ENCODE measurements around the gene LRRK2.

The LRRK2 gene

GRCh38 chr12:40223646-40224045 lies 1.2 kb upstream of the LRRK2 start:
- H3K36me3 ChIP-seq (replicated peaks; ENCODE audit: insufficient read depth, low read length) = no peaks in the 10 kb centered on the region
- H3K79me2 ChIP-seq (ENCODE audit: low read length) = no peaks in the 10 kb centered on the region
- H3F3A ChIP-seq (ENCODE audit: insufficient read depth, low read length) = no peaks in the 10 kb centered on the region
- H3K27ac ChIP-seq (ENCODE audit: low read length) = no peak overlapping the region
- H3K4me2 ChIP-seq (ENCODE audit: low read depth, low read length) = no peak overlapping the region
- H3K9me3 ChIP-seq (replicated peaks; ENCODE audit: insufficient read depth, low read length) = no peaks in the 10 kb centered on the region
- H2AFZ ChIP-seq (ENCODE audit: low read length) = no peak overlapping the region
- no peak overlapping the region for H3K9ac ChIP-seq (ENCODE audit: low read length)
- H3K9me2 ChIP-seq (replicated peaks; ENCODE audit: insufficient read depth, low read length) = no peaks in the 10 kb centered on the region
- DNase-seq = no peak
- no peaks in the 10 kb centered on the region for H3K27me3 ChIP-seq (replicated peaks; ENCODE audit: insufficient read depth, low read length)
- no peaks in the 10 kb centered on the region for H4K20me1 ChIP-seq (ENCODE audit: insufficient read depth, low read length)
- H3K4me1 ChIP-seq (ENCODE audit: low read length) = no peaks in the 10 kb centered on the region; the same call in 1 of the 2 replicates
- TF ChIP-seq EZH2 (optimal IDR thresholded peaks at IDR 0.05; ENCODE audit: low read depth, low read length) = no peak
- H3K4me3 ChIP-seq (ENCODE audit: low read length) = no peak overlapping the region

GRCh38 chr12:40225337-40225983 lies 663 bp downstream of the LRRK2 start:
- Histone ChIP-seq H2AFZ (ENCODE audit: low read length) (no peak overlapping the region), H3F3A (ENCODE audit: insufficient read depth, low read length) (no peaks in the 10 kb centered on the region), H3K79me2 (ENCODE audit: low read length) (no peaks in the 10 kb centered on the region), H3K9ac (ENCODE audit: low read length) (no peak overlapping the region), H4K20me1 (ENCODE audit: insufficient read depth, low read length) (no peaks in the 10 kb centered on the region), H3K9me2 (replicated peaks; ENCODE audit: insufficient read depth, low read length) (no peaks in the 10 kb centered on the region), H3K4me1 (ENCODE audit: low read length) (no peaks in the 10 kb centered on the region; the same call in 1 of the 2 replicates), H3K4me2 (ENCODE audit: low read depth, low read length) (no peak overlapping the region), H3K4me3 (ENCODE audit: low read length) (peak overlapping the region; percentile 39; the same call in 1 of the 2 replicates), H3K27me3 (replicated peaks; ENCODE audit: insufficient read depth, low read length) (no peaks in the 10 kb centered on the region), H3K9me3 (replicated peaks; ENCODE audit: insufficient read depth, low read length) (no peaks in the 10 kb centered on the region), H3K27ac (ENCODE audit: low read length) (no peak overlapping the region), H3K36me3 (replicated peaks; ENCODE audit: insufficient read depth, low read length) (no peaks in the 10 kb centered on the region)
- no peak for TF ChIP-seq EZH2phosphoT487 (IDR thresholded peaks at IDR 0.05; ENCODE audit: low read length)
- TF ChIP-seq CTCF (IDR thresholded peaks at IDR 0.05; ENCODE audit: low read length) = no peak
- TF ChIP-seq EZH2 (optimal IDR thresholded peaks at IDR 0.05; ENCODE audit: low read depth, low read length) = no peak
- DNase-seq = no peak

GRCh38 chr12:40225984-40226602 lies 1.3 kb downstream of the LRRK2 start:
- TF ChIP-seq CTCF (IDR thresholded peaks at IDR 0.05; ENCODE audit: low read length) = no peak
- TF ChIP-seq EZH2 (optimal IDR thresholded peaks at IDR 0.05; ENCODE audit: low read depth, low read length) = no peak
- no peak for TF ChIP-seq EZH2phosphoT487 (IDR thresholded peaks at IDR 0.05; ENCODE audit: low read length)
- Histone ChIP-seq H3K79me2 (ENCODE audit: low read length) (no peaks in the 10 kb centered on the region), H4K20me1 (ENCODE audit: insufficient read depth, low read length) (no peaks in the 10 kb centered on the region), H3K9ac (ENCODE audit: low read length) (no peak overlapping the region), H3K27me3 (replicated peaks; ENCODE audit: insufficient read depth, low read length) (no peaks in the 10 kb centered on the region), H3K4me2 (ENCODE audit: low read depth, low read length) (no peak overlapping the region), H3K9me2 (replicated peaks; ENCODE audit: insufficient read depth, low read length) (no peaks in the 10 kb centered on the region), H3K27ac (ENCODE audit: low read length) (no peak overlapping the region), H2AFZ (ENCODE audit: low read length) (no peak overlapping the region), H3K9me3 (replicated peaks; ENCODE audit: insufficient read depth, low read length) (no peaks in the 10 kb centered on the region), H3K4me1 (ENCODE audit: low read length) (no peaks in the 10 kb centered on the region; the same call in 1 of the 2 replicates), H3K4me3 (ENCODE audit: low read length) (no peak overlapping the region), H3K36me3 (replicated peaks; ENCODE audit: insufficient read depth, low read length) (no peaks in the 10 kb centered on the region), H3F3A (ENCODE audit: insufficient read depth, low read length) (no peaks in the 10 kb centered on the region)
- DNase-seq = no peak

GRCh38 chr12:40226705-40227104 lies 1.9 kb downstream of the LRRK2 start:
- H4K20me1 ChIP-seq (ENCODE audit: insufficient read depth, low read length) = no peaks in the 10 kb centered on the region
- no peaks in the 10 kb centered on the region for H3K27me3 ChIP-seq (replicated peaks; ENCODE audit: insufficient read depth, low read length)
- no peaks in the 10 kb centered on the region for H3F3A ChIP-seq (ENCODE audit: insufficient read depth, low read length)
- H3K27ac ChIP-seq (ENCODE audit: low read length) = no peak overlapping the region
- H3K9me3 ChIP-seq (replicated peaks; ENCODE audit: insufficient read depth, low read length) = no peaks in the 10 kb centered on the region
- no peaks in the 10 kb centered on the region for H3K79me2 ChIP-seq (ENCODE audit: low read length)
- H3K9ac ChIP-seq (ENCODE audit: low read length) = no peak overlapping the region
- H3K36me3 ChIP-seq (replicated peaks; ENCODE audit: insufficient read depth, low read length) = no peaks in the 10 kb centered on the region
- no peak overlapping the region for H3K4me3 ChIP-seq (ENCODE audit: low read length)
- no peak overlapping the region for H2AFZ ChIP-seq (ENCODE audit: low read length)
- H3K4me2 ChIP-seq (ENCODE audit: low read depth, low read length) = no peak overlapping the region
- no peaks in the 10 kb centered on the region; the same call in 1 of the 2 replicates for H3K4me1 ChIP-seq (ENCODE audit: low read length)
- H3K9me2 ChIP-seq (replicated peaks; ENCODE audit: insufficient read depth, low read length) = no peaks in the 10 kb centered on the region
- no peak for DNase-seq
- TF ChIP-seq EZH2 (optimal IDR thresholded peaks at IDR 0.05; ENCODE audit: low read depth, low read length) (no peak), CTCF (IDR thresholded peaks at IDR 0.05; ENCODE audit: low read length) (no peak), EZH2phosphoT487 (IDR thresholded peaks at IDR 0.05; ENCODE audit: low read length) (no peak)

All from MM.1S (cell line).